Measurements from ENCODE around the gene B9D1. TPM values are rescaled to one million over a fixed set of nuclear protein-coding genes. Genes with fewer than 3 reads are reported as not detected.

The B9D1 gene
- total RNA-seq, 1 donor from 2014 or later: 19.0 TPM

GRCh38 chr17:19317359-19318095 lies 45.0 kb downstream of the B9D1 start:
- Histone ChIP-seq H3K4me3 (ENCODE audit: low read depth, low read length) (no peak overlapping the region), H3K27me3 (ENCODE audit: control insufficient read depth, insufficient read depth, low read length) (no peaks in the 10 kb centered on the region), H3K36me3 (ENCODE audit: control insufficient read depth, insufficient read depth, low read length) (peaks cover 1% of the 10 kb centered on the region)
- peak; percentile 89 for DNase-seq (ENCODE audit: low read depth)
- TF ChIP-seq CTCF (IDR thresholded peaks at IDR 0.05; ENCODE audit: insufficient read depth, low read length, poor library complexity, severe bottlenecking): peak; percentile 62

GRCh38 chr17:19316761-19317358 lies 45.7 kb downstream of the B9D1 start:
- H3K36me3 ChIP-seq (ENCODE audit: control insufficient read depth, insufficient read depth, low read length): peaks cover 1% of the 10 kb centered on the region
- no peak for TF ChIP-seq CTCF (IDR thresholded peaks at IDR 0.05; ENCODE audit: insufficient read depth, low read length, poor library complexity, severe bottlenecking)
- DNase-seq (ENCODE audit: low read depth): peak; percentile 56

GRCh38 chr17:19315104-19315503 lies 47.4 kb downstream of the B9D1 start:
- H3K27me3 ChIP-seq (ENCODE audit: control insufficient read depth, insufficient read depth, low read length): no peaks in the 10 kb centered on the region
- H3K36me3 ChIP-seq (ENCODE audit: control insufficient read depth, insufficient read depth, low read length): peaks cover 1% of the 10 kb centered on the region
- no peak for DNase-seq (ENCODE audit: low read depth)
- H3K4me3 ChIP-seq (ENCODE audit: low read depth, low read length): no peak overlapping the region
- TF ChIP-seq CTCF (IDR thresholded peaks at IDR 0.05; ENCODE audit: insufficient read depth, low read length, poor library complexity, severe bottlenecking): no peak

More at GRCh38 chr17:19316761-19317358, 45.7 kb downstream of the B9D1 start:
- Histone ChIP-seq H3K4me3 (ENCODE audit: low read depth, low read length) (no peak overlapping the region), H3K27me3 (ENCODE audit: control insufficient read depth, insufficient read depth, low read length) (no peaks in the 10 kb centered on the region)

- TF ChIP-seq CTCF (IDR thresholded peaks at IDR 0.05; ENCODE audit: insufficient read depth, low read length, poor library complexity, severe bottlenecking): no peak
- DNase-seq (ENCODE audit: low read depth): no peak
- H3K4me3 ChIP-seq (ENCODE audit: low read depth, low read length): no peak overlapping the region
- no peaks in the 10 kb centered on the region for H3K27me3 ChIP-seq (ENCODE audit: control insufficient read depth, insufficient read depth, low read length)
- H3K36me3 ChIP-seq (ENCODE audit: control insufficient read depth, insufficient read depth, low read length): peaks cover 1% of the 10 kb centered on the region
These were observed 48.5 kb downstream of the B9D1 start for GRCh38 chr17:19313746-19314651.

DNA sequence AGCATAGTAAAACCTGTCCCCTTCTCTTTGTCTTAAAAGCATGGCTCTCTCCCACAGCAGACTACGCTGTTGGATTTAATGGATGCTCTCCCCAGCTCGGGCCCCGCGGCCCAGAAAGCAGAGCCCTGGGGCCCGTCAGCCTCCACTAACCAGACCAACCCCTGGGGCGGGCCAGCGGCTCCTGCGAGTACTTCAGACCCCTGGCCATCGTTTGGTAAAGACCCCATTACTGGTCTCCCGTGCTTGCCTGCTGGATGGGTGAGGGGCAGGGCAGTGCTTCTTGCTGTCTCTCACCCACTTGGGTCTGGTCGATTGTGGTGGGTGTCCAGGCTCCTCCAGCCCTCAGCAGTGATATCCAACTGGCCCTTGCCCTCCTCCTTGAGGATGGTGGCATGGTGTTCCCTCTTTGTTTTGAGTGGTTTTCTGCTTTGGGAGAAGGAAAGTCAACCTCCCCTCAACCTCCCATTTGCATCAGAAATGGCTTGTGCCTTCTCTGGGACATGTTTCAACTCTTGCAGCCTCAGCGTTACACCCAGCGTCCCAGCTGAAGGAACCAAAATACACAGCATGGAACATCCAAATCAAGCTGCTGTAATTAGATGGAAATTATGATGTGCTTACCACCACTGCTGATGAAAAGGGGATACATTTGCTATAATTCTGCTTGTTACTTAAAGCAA lies 49.3 kb downstream of the B9D1 start:
- Histone ChIP-seq H3K4me3 (ENCODE audit: low read depth, low read length) (no peak overlapping the region), H3K27me3 (ENCODE audit: control insufficient read depth, insufficient read depth, low read length) (no peaks in the 10 kb centered on the region), H3K36me3 (ENCODE audit: control insufficient read depth, insufficient read depth, low read length) (peaks cover 1% of the 10 kb centered on the region)
- DNase-seq (ENCODE audit: low read depth): no peak
- TF ChIP-seq CTCF (IDR thresholded peaks at IDR 0.05; ENCODE audit: insufficient read depth, low read length, poor library complexity, severe bottlenecking): no peak

All from kidney epithelial cell (primary cell).